GM19397 (cell line): Measurements from ENCODE around the gene PCSK1.
"Not testable (repeated sequence)": the region's sequence is repeated elsewhere in the genome, so short reads cannot be mapped to it uniquely, and the experiment has no call there.

Source experiments
- ATAC-seq: cut with Tn5 transposase; IDR thresholded peaks from one replicate; pipeline ENCODE4 v1.9.1; 2021; ENCODE audit warnings: mild to moderate bottlenecking, moderate library complexity; ENCODE audit not compliant: unreplicated experiment

The PCSK1 gene

GRCh38 chr5:96427824-96428223 lies 5.2 kb downstream of the PCSK1 start:
- no peak for ATAC-seq

GRCh38 chr5:96426831-96427230 lies 6.2 kb downstream of the PCSK1 start:
- ATAC-seq, result no peak

GRCh38 chr5:96425443-96425842 lies 7.6 kb downstream of the PCSK1 start:
- ATAC-seq, result no peak

- no peak for ATAC-seq
Measured at GRCh38 chr5:96415897-96416296, 17.2 kb downstream of the PCSK1 start.

- no peak for ATAC-seq
Measured at GRCh38 chr5:96412868-96413449, 20.1 kb downstream of the PCSK1 start.

GRCh38 chr5:96410013-96410412 lies 23.0 kb downstream of the PCSK1 start:
- ATAC-seq, result no peak

GRCh38 chr5:96408841-96409538 lies 24.1 kb downstream of the PCSK1 start:
- no peak for ATAC-seq

- no peak for ATAC-seq
Measured at GRCh38 chr5:96408210-96408777, 24.8 kb downstream of the PCSK1 start.

GRCh38 chr5:96407436-96407835 lies 25.6 kb downstream of the PCSK1 start:
- ATAC-seq, result no peak

GRCh38 chr5:96404191-96404867 lies 28.7 kb downstream of the PCSK1 start:
- ATAC-seq, result no peak

GRCh38 chr5:96402500-96402899 lies 30.5 kb downstream of the PCSK1 start:
- ATAC-seq, result no peak

- no peak for ATAC-seq
Measured at GRCh38 chr5:96396878-96397277, 36.2 kb downstream of the PCSK1 start.

- ATAC-seq, result not testable (repeated sequence)
Measured at GRCh38 chr5:96395295-96395694, 37.8 kb downstream of the PCSK1 start.

- ATAC-seq, result no peak
Measured at GRCh38 chr5:96391921-96392320, 41.1 kb downstream of the PCSK1 start.

- ATAC-seq, result no peak
Measured at GRCh38 chr5:96388176-96388575, 44.9 kb downstream of the PCSK1 start.

- no peak for ATAC-seq
Measured at GRCh38 chr5:96387616-96388015, 45.4 kb downstream of the PCSK1 start.

GRCh38 chr5:96385538-96385937 lies 47.5 kb downstream of the PCSK1 start:
- ATAC-seq, result no peak

- no peak for ATAC-seq
Measured at GRCh38 chr5:96384353-96384752, 48.7 kb downstream of the PCSK1 start.

GRCh38 chr5:96381526-96381925 lies 51.5 kb downstream of the PCSK1 start:
- no peak for ATAC-seq

- ATAC-seq, result no peak
Measured at GRCh38 chr5:96379896-96380295, 53.2 kb downstream of the PCSK1 start.

GRCh38 chr5:96377597-96377996 lies 55.5 kb downstream of the PCSK1 start:
- no peak for ATAC-seq

- ATAC-seq, result no peak
Measured at GRCh38 chr5:96377167-96377566, 55.9 kb downstream of the PCSK1 start.
